GM18502 (cell line): ENCODE results near the gene VANGL1.
A peak's percentile ranks its signal among the peaks of the same experiment; 100 is the strongest.

Experiments used
- ATAC-seq: cut with Tn5 transposase; IDR thresholded peaks from one replicate; pipeline ENCODE4 v1.9.1; 2021; ENCODE audit warnings: mild to moderate bottlenecking; ENCODE audit not compliant: unreplicated experiment, poor library complexity

VANGL1 gene

GRCh38 chr1:115643225-115643624 is 1.5 kb downstream of the VANGL1 start:
- no peak for ATAC-seq

GRCh38 chr1:115643666-115644065 is 1.9 kb downstream of the VANGL1 start:
- ATAC-seq = no peak

- no peak for ATAC-seq
Measured at GRCh38 chr1:115644109-115644508, 2.3 kb downstream of the VANGL1 start.

- no peak for ATAC-seq
Measured at GRCh38 chr1:115647047-115647446, 5.3 kb downstream of the VANGL1 start.

GRCh38 chr1:115647507-115647906 is 5.7 kb downstream of the VANGL1 start:
- ATAC-seq = no peak

GRCh38 chr1:115647919-115648650 is 6.3 kb downstream of the VANGL1 start:
- ATAC-seq = no peak

- peak; percentile 90 for ATAC-seq
Measured at GRCh38 chr1:115648717-115649691, 7.2 kb downstream of the VANGL1 start.

- no peak for ATAC-seq
Measured at GRCh38 chr1:115649964-115650363, 8.2 kb downstream of the VANGL1 start.

- ATAC-seq = no peak
Measured at GRCh38 chr1:115650961-115651360, 9.2 kb downstream of the VANGL1 start.

- no peak for ATAC-seq
Measured at GRCh38 chr1:115651391-115651790, 9.6 kb downstream of the VANGL1 start.

GRCh38 chr1:115652236-115652788 is 10.5 kb downstream of the VANGL1 start:
- ATAC-seq = no peak

- ATAC-seq = no peak
Measured at GRCh38 chr1:115654125-115654524, 12.4 kb downstream of the VANGL1 start.

- peak; percentile 34 for ATAC-seq
Measured at GRCh38 chr1:115654663-115655305, 13.0 kb downstream of the VANGL1 start.

- ATAC-seq = peak; percentile 50
Measured at GRCh38 chr1:115655306-115655663, 13.5 kb downstream of the VANGL1 start.

GRCh38 chr1:115655916-115656315 is 14.1 kb downstream of the VANGL1 start:
- ATAC-seq = no peak

- ATAC-seq = no peak
Measured at GRCh38 chr1:115656461-115657077, 14.8 kb downstream of the VANGL1 start.

GRCh38 chr1:115658646-115659045 is 16.9 kb downstream of the VANGL1 start:
- ATAC-seq = no peak

- no peak for ATAC-seq
Measured at GRCh38 chr1:115660151-115660550, 18.4 kb downstream of the VANGL1 start.

GRCh38 chr1:115661157-115661556 is 19.4 kb downstream of the VANGL1 start:
- ATAC-seq = no peak
